ENCODE data around the gene MIGA2. TPM values are rescaled to one million over a fixed set of nuclear protein-coding genes. Genes with fewer than 3 reads are reported as not detected.

Gene MIGA2
- total and polyA plus RNA-seq, 9 of the 15 experiments (the other 6 are each of a cell fraction or from before 2014, with no cell fraction given) = 0.15 to 54.1 (median 18.0) TPM

DNA sequence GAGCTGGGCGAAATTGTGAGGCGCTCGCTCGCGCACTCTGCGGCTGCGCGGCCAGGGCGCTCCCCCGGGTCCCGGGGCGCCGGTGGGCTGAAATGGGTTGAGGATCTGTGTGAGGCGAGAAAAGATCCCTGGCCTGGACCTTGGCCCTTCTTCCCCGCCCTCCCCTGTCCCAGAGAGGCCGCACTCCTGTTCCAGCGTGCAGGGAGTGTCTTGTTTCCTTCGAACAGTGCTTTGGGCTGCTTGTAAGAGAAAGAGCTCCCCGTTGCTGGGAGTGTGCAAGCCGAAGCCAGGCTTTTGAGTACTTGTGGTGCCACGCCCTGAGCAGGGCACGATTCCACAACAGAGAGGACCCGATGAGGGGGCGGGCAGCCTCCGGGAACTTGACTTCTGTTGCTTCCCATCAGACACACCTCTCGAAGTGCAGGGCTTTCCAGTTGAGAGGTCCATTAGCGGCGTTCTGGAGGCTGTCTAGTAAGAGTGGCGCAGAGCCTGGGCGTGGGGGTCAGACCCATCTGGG, 45.0 kb downstream of the MIGA2 start (continued):
- no peak for TF ChIP-seq ZBTB43 (CRISPR knock-in tag; IDR thresholded peaks at IDR 0.05)
- TF ChIP-seq HDAC6 (IDR thresholded peaks at IDR 0.05; ENCODE audit: low read depth, low read length) = no peak
- TF ChIP-seq, protein P1, sequence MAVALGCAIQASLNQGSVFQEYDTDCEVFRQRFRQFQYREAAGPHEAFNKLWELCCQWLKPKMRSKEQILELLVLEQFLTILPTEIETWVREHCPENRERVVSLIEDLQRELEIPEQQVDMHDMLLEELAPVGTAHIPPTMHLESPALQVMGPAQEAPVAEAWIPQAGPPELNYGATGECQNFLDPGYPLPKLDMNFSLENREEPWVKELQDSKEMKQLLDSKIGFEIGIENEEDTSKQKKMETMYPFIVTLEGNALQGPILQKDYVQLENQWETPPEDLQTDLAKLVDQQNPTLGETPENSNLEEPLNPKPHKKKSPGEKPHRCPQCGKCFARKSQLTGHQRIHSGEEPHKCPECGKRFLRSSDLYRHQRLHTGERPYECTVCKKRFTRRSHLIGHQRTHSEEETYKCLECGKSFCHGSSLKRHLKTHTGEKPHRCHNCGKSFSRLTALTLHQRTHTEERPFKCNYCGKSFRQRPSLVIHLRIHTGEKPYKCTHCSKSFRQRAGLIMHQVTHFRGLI (CRISPR knock-in tag; IDR thresholded peaks at IDR 0.05) = no peak
- TF ChIP-seq ZNF75A (CRISPR knock-in tag; IDR thresholded peaks at IDR 0.05) = no peak
- TF ChIP-seq, protein P2, sequence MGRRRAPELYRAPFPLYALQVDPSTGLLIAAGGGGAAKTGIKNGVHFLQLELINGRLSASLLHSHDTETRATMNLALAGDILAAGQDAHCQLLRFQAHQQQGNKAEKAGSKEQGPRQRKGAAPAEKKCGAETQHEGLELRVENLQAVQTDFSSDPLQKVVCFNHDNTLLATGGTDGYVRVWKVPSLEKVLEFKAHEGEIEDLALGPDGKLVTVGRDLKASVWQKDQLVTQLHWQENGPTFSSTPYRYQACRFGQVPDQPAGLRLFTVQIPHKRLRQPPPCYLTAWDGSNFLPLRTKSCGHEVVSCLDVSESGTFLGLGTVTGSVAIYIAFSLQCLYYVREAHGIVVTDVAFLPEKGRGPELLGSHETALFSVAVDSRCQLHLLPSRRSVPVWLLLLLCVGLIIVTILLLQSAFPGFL (CRISPR knock-in tag; IDR thresholded peaks at IDR 0.05) = peak; percentile 42; the same call in 1 of the 2 replicates
- no peak for TF ChIP-seq ZSCAN29 (IDR thresholded peaks at IDR 0.05)
- TF ChIP-seq, protein P3, sequence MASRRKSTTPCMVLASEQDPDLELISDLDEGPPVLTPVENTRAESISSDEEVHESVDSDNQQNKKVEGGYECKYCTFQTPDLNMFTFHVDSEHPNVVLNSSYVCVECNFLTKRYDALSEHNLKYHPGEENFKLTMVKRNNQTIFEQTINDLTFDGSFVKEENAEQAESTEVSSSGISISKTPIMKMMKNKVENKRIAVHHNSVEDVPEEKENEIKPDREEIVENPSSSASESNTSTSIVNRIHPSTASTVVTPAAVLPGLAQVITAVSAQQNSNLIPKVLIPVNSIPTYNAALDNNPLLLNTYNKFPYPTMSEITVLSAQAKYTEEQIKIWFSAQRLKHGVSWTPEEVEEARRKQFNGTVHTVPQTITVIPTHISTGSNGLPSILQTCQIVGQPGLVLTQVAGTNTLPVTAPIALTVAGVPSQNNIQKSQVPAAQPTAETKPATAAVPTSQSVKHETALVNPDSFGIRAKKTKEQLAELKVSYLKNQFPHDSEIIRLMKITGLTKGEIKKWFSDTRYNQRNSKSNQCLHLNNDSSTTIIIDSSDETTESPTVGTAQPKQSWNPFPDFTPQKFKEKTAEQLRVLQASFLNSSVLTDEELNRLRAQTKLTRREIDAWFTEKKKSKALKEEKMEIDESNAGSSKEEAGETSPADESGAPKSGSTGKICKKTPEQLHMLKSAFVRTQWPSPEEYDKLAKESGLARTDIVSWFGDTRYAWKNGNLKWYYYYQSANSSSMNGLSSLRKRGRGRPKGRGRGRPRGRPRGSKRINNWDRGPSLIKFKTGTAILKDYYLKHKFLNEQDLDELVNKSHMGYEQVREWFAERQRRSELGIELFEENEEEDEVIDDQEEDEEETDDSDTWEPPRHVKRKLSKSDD (conservative IDR thresholded peaks at IDR 0.05; ENCODE audit: low read length) = no peak
- TF ChIP-seq CCAR2 (IDR thresholded peaks at IDR 0.05; ENCODE audit: low read depth, low read length) = no peak
- TF ChIP-seq RAD21 (CRISPR knock-in tag; conservative IDR thresholded peaks at IDR 0.05 in 1 of 2, IDR thresholded peaks at IDR 0.05 in 1 of 2) = no peak
- no peak for TF ChIP-seq SRSF1 (IDR thresholded peaks at IDR 0.05; ENCODE audit: low read depth, low read length)
- TF ChIP-seq BDP1 (IDR thresholded peaks at IDR 0.05; ENCODE audit: insufficient read depth, insufficient read length) = no peak
- TF ChIP-seq SMARCE1 (IDR thresholded peaks at IDR 0.05) = no peak
- TF ChIP-seq KLF13 (tag; IDR thresholded peaks at IDR 0.05; ENCODE audit: borderline replicate concordance, low read depth) = no peak
- TF ChIP-seq AFF4 (CRISPR knock-in tag; IDR thresholded peaks at IDR 0.05) = peak; percentile 40; the same call in 1 of the 2 replicates
- TF ChIP-seq YY1 (IDR thresholded peaks at IDR 0.05; ENCODE audit: borderline replicate concordance in 1 of 3, control insufficient read depth in 1 of 3, extremely low read depth in 1 of 3, insufficient read depth in 3 of 3, insufficient read length in 1 of 3, insufficient replicate concordance in 2 of 3, low read depth in 1 of 3, low read length in 2 of 3) = no peak
- TF ChIP-seq ZNF76 (CRISPR knock-in tag; IDR thresholded peaks at IDR 0.05; ENCODE audit: borderline replicate concordance) = no peak
